DOHH2 (cell line): Measurements from ENCODE around the gene KCNMA1.

Experiments used
- CTCF ChIP-seq: fragments of 200-600 bp; sonication (generic); IDR thresholded peaks from one replicate; pipeline ENCODE4 v1.5.1; 2014; ENCODE audit warnings: antibody characterized with exemption, mild to moderate bottlenecking, low read depth, low read length; ENCODE audit not compliant: poor library complexity, severe bottlenecking
- EZH2phosphoT487 ChIP-seq: fragments of 200-600 bp; sonication (generic); IDR thresholded peaks from 2 replicates; pipeline ENCODE4 v1.6.1; 2017; ENCODE audit warnings: borderline replicate concordance, mild to moderate bottlenecking, antibody characterized with exemption, low read length, moderate library complexity, mixed read lengths

GRCh38 chr10:77358656-77359055 is 279.0 kb downstream of the KCNMA1 start:
- TF ChIP-seq CTCF = no peak
- TF ChIP-seq EZH2phosphoT487 = no peak
